Spleen (tissue), 7 donors: ENCODE measurements around the gene TUT1.
A peak's percentile ranks its signal among the peaks of the same experiment; 100 is the strongest.

Source experiments
- POLR2A ChIP-seq, 3 donors: fragments of 450-650 bp; IDR thresholded peaks; one replicate each; pipeline ENCODE4 v1.5.1; 2017; ENCODE audit warnings: antibody characterized with exemption in 3 of 3, mild to moderate bottlenecking in 1 of 3
- POLR2AphosphoS5 ChIP-seq, 3 donors: sonication (generic); formaldehyde crosslinking; IDR thresholded peaks; one replicate each; pipeline ENCODE4 v1.5.1; 2017; ENCODE audit warnings: antibody characterized with exemption in 3 of 3
- TF ChIP-seq, protein P1 (sequence below), 11 experiments: fragments of 200-600 bp in 7 of 11; fragments of 450-650 bp in 4 of 11; sonication (generic) in 4 of 11; IDR thresholded peaks in 8 of 11; conservative IDR thresholded peaks in 3 of 11; 1 replicate in 7 of 11; 2 replicates in 4 of 11; pipeline versions ENCODE4 v1.4.0 to v1.8.0; 2016 to 2021; ENCODE audit warnings: antibody characterized with exemption in 11 of 11, inconsistent platforms in 4 of 11, mild to moderate bottlenecking in 1 of 11
- donor health status: DM: no; HTN: no; CAD: no; lungs with moderate emphysema.
- donor health status: DM: no; HTN: no; CAD: no.
- donor health status: DM: no; HTN: no; CAD: no.

DNA sequence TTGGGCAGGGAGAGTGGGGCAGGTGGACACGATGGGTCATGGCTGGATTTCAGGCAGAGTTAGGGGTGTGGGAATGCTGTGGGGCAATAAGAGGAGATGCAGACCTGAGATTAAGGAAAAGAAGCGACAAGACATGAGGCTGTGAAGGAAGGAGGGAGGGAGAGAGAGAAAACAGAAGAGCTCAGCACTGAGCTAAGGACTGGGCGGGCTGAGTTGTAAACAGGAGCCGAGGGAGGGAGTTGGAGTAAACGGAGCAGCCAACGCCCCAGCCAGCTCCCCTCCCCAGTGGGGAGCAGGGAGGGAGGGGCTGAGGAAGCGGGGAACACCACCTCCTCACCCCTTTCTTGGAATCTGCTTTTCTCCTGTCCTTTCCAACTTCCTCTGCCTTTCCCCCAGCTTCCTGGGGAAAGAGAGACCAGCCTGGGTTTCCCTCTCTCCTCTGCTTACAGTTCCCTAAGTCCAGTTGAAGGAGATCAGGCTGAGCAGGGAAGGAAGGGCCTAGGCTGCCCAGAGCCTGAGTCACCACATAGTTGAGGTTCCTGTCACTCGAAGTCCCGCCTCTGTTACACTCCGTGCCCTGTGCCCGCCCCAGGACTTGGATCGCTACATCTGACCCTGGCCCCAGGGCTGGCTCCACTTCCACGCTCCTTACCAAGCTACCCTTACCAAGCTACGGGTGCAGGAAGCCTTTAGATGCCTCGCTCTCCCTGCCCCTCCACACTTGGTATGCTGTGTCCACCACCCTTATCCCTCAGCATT lies 38.1 kb downstream of the TUT1 start:
- TF ChIP-seq, protein P1, sequence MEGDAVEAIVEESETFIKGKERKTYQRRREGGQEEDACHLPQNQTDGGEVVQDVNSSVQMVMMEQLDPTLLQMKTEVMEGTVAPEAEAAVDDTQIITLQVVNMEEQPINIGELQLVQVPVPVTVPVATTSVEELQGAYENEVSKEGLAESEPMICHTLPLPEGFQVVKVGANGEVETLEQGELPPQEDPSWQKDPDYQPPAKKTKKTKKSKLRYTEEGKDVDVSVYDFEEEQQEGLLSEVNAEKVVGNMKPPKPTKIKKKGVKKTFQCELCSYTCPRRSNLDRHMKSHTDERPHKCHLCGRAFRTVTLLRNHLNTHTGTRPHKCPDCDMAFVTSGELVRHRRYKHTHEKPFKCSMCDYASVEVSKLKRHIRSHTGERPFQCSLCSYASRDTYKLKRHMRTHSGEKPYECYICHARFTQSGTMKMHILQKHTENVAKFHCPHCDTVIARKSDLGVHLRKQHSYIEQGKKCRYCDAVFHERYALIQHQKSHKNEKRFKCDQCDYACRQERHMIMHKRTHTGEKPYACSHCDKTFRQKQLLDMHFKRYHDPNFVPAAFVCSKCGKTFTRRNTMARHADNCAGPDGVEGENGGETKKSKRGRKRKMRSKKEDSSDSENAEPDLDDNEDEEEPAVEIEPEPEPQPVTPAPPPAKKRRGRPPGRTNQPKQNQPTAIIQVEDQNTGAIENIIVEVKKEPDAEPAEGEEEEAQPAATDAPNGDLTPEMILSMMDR (IDR thresholded peaks at IDR 0.05 in 8 of 11, conservative IDR thresholded peaks at IDR 0.05 in 3 of 11) = no peak
- TF ChIP-seq POLR2AphosphoS5 (IDR thresholded peaks at IDR 0.05) (peak; percentile 63 to 78 (median 70)), POLR2A (IDR thresholded peaks at IDR 0.05) (no peak)
